SK-N-SH treated with all-trans-retinoic acid at 6 μM for 48 hours (cell line): ENCODE measurements around the gene PRMT2.

Source experiments
- ATAC-seq: fragments of 200-7000 bp; cut with Tn5 transposase; 3 replicates; pipeline ENCODE4 v1.9.1; 2020; ENCODE audit warnings: mild to moderate bottlenecking, moderate library complexity
- ARNTL ChIP-seq: fragments of 450-650 bp; formaldehyde crosslinking; IDR thresholded peaks from 2 replicates; pipeline ENCODE4 v1.5.0; 2020; ENCODE audit warnings: low read depth, mild to moderate bottlenecking, moderate library complexity, borderline replicate concordance
- BACH2 ChIP-seq: fragments of 250-450 bp; sonication (Bioruptor Pico); IDR thresholded peaks from 2 replicates; pipeline ENCODE4 v1.9.0; 2021; ENCODE audit warnings: mild to moderate bottlenecking, borderline replicate concordance
- CSDC2 ChIP-seq: fragments of 250-450 bp; sonication (Bioruptor Pico); IDR thresholded peaks from 2 replicates; pipeline ENCODE4 v1.5.0; 2020; ENCODE audit warnings: mild to moderate bottlenecking, moderate library complexity
- GLIS3 ChIP-seq: fragments of 250-450 bp; sonication (Bioruptor Pico); IDR thresholded peaks from 2 replicates; pipeline ENCODE4 v1.5.0; 2020; ENCODE audit warnings: mild to moderate bottlenecking, moderate library complexity
- ISL1 ChIP-seq: fragments of 250-450 bp; sonication (Bioruptor Pico); IDR thresholded peaks from 2 replicates; pipeline ENCODE4 v2.1.2; 2022; ENCODE audit warnings: mild to moderate bottlenecking, moderate library complexity
- OSR1 ChIP-seq: fragments of 250-450 bp; sonication (Bioruptor Pico); IDR thresholded peaks from 2 replicates; pipeline ENCODE4 v1.8.0; 2022; ENCODE audit warnings: moderate library complexity, mild to moderate bottlenecking, inconsistent platforms
- PPARA ChIP-seq: fragments of 250-450 bp; sonication (Bioruptor Pico); IDR thresholded peaks from 2 replicates; pipeline ENCODE4 v1.5.0; 2020; ENCODE audit warnings: mild to moderate bottlenecking, borderline replicate concordance
- SNAI2 ChIP-seq: fragments of 250-450 bp; sonication (Bioruptor Pico); IDR thresholded peaks from 2 replicates; pipeline ENCODE4 v1.5.0; 2020; ENCODE audit warnings: mild to moderate bottlenecking, moderate library complexity
- TCF4 ChIP-seq: fragments of 250-450 bp; sonication (Bioruptor Pico); IDR thresholded peaks from 2 replicates; pipeline ENCODE4 v1.8.0; 2021; ENCODE audit warnings: mild to moderate bottlenecking, moderate library complexity, borderline replicate concordance
- TOX ChIP-seq: fragments of 250-450 bp; sonication (Bioruptor Pico); IDR thresholded peaks from 2 replicates; pipeline ENCODE4 v1.8.0; 2021; ENCODE audit warnings: mild to moderate bottlenecking, moderate library complexity, borderline replicate concordance
- TSHZ2 ChIP-seq: fragments of 250-450 bp; sonication (Bioruptor Pico); IDR thresholded peaks from 2 replicates; pipeline ENCODE4 v1.5.0; 2020; ENCODE audit warnings: mild to moderate bottlenecking, moderate library complexity
- ZC3H10 ChIP-seq: fragments of 250-450 bp; sonication (Bioruptor Pico); IDR thresholded peaks from 2 replicates; pipeline ENCODE4 v1.5.1; 2021; ENCODE audit warnings: mild to moderate bottlenecking, moderate library complexity
- ZFP3 ChIP-seq: fragments of 250-450 bp; sonication (Bioruptor Pico); IDR thresholded peaks from 2 replicates; pipeline ENCODE4 v1.5.0; 2020; ENCODE audit warnings: mild to moderate bottlenecking, moderate library complexity
- ZNF565 ChIP-seq: fragments of 450-650 bp; formaldehyde crosslinking; conservative IDR thresholded peaks from 2 replicates; pipeline ENCODE4 v1.5.0; 2020; ENCODE audit warnings: low read depth, mild to moderate bottlenecking, moderate library complexity
- ZNF8 ChIP-seq: fragments of 450-650 bp; formaldehyde crosslinking; IDR thresholded peaks from 2 replicates; pipeline ENCODE4 v1.5.0; 2020; ENCODE audit warnings: mild to moderate bottlenecking, moderate library complexity
- TF ChIP-seq, protein P1 (sequence below): fragments of 250-450 bp; sonication (Bioruptor Pico); IDR thresholded peaks from 2 replicates; pipeline ENCODE4 v1.5.1; 2021; ENCODE audit warnings: mild to moderate bottlenecking, moderate library complexity
- TF ChIP-seq, protein P2 (sequence below): fragments of 250-450 bp; sonication (Bioruptor Pico); IDR thresholded peaks from 2 replicates; pipeline ENCODE4 v1.8.0; 2021; ENCODE audit warnings: low read depth, mild to moderate bottlenecking, moderate library complexity, borderline replicate concordance

Gene PRMT2

DNA sequence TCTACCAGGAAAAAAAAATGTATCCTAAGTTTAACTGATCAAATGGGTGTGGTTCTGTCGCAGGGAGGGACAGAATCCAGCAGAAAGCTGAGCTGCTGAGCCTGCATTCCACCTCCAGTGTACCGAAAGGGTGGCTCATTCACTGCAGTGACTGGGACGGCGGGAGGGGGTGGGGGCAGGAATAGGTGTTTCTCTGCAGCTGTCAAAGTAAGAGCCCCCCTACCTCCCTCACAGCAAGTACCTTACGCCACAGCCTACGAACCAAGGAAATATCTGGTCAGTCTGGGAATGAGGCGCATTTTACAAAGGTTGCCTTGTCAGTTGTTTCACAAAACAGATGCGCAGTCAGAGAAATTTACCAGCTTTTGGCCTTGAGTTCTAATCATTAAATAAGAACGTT is 32.2 kb upstream of the PRMT2 start:
- no peak for TF ChIP-seq ZNF565 (CRISPR knock-in tag)
- no peak for TF ChIP-seq PPARA (CRISPR knock-in tag)
- TF ChIP-seq TSHZ2 (CRISPR knock-in tag): no peak
- TF ChIP-seq TOX (CRISPR knock-in tag): no peak
- TF ChIP-seq OSR1 (CRISPR knock-in tag): no peak
- TF ChIP-seq, protein P1, sequence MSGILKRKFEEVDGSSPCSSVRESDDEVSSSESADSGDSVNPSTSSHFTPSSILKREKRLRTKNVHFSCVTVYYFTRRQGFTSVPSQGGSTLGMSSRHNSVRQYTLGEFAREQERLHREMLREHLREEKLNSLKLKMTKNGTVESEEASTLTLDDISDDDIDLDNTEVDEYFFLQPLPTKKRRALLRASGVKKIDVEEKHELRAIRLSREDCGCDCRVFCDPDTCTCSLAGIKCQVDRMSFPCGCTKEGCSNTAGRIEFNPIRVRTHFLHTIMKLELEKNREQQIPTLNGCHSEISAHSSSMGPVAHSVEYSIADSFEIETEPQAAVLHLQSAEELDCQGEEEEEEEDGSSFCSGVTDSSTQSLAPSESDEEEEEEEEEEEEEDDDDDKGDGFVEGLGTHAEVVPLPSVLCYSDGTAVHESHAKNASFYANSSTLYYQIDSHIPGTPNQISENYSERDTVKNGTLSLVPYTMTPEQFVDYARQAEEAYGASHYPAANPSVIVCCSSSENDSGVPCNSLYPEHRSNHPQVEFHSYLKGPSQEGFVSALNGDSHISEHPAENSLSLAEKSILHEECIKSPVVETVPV (CRISPR knock-in tag): no peak
- no peak for TF ChIP-seq GLIS3 (CRISPR knock-in tag)
- TF ChIP-seq ARNTL (CRISPR knock-in tag): no peak
- no peak for TF ChIP-seq BACH2 (CRISPR knock-in tag)
- no peak for TF ChIP-seq ZC3H10 (CRISPR knock-in tag)
- TF ChIP-seq ISL1 (CRISPR knock-in tag): no peak
- TF ChIP-seq, protein P2, sequence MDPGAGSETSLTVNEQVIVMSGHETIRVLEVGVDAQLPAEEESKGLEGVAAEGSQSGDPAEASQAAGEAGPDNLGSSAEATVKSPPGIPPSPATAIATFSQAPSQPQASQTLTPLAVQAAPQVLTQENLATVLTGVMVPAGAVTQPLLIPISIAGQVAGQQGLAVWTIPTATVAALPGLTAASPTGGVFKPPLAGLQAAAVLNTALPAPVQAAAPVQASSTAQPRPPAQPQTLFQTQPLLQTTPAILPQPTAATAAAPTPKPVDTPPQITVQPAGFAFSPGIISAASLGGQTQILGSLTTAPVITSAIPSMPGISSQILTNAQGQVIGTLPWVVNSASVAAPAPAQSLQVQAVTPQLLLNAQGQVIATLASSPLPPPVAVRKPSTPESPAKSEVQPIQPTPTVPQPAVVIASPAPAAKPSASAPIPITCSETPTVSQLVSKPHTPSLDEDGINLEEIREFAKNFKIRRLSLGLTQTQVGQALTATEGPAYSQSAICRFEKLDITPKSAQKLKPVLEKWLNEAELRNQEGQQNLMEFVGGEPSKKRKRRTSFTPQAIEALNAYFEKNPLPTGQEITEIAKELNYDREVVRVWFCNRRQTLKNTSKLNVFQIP (CRISPR knock-in tag): no peak
- ATAC-seq: no peak

GRCh38 chr21:46604329-46604974 is 31.0 kb upstream of the PRMT2 start:
- ATAC-seq: no peak
- TF ChIP-seq, protein P2 (CRISPR knock-in tag): no peak
- TF ChIP-seq, protein P1 (CRISPR knock-in tag): no peak
- TF ChIP-seq ZNF565 (CRISPR knock-in tag) (no peak), OSR1 (CRISPR knock-in tag) (no peak), CSDC2 (CRISPR knock-in tag) (no peak)

DNA sequence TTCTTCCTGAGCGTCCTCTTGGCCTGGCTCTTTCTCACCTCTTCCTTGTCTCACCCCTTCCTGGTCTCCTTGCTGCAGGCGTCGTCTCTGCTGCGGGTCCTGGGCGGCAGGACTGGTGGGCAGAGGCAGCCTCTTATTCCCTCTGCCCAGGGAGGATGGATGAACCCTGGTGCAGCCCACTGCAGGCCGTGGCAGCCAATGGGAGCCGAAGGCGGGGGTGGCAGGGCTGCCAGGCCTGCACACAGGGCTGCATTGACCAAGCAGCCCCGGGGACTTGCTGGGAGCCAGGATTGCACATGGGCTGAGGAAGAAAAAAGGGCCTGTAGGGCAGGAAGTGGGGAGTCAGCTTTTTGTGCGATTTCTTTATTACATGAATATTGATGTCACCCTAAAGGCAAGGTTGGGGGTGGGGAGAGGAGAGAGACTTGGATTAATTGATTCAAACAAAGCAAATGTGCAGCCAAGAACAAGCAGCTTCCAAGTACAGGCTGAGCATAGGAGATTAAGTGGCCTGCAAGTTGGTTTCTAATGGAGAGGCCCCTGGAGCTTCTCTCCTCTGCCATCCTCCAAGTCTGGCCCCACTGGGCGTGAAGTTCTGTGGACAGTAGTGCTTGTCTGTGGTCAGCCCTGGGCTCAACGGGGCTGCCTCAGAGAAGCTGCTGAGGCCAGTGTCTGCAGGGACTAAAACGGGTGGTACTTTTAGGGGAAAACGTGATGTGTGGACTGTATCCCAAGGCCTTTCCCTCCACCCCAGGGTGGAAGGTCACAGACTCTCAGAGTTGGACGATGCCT is 30.3 kb upstream of the PRMT2 start, which contains the start of gene S100B:
Gene S100B, minus strand, starts transcription at position 108 of the 792 bp plus-strand sequence. CDS start 2,667 bp downstream, outside the sequence.
- ATAC-seq: peak; percentile 71
- no peak for TF ChIP-seq GLIS3 (CRISPR knock-in tag)
- TF ChIP-seq CSDC2 (CRISPR knock-in tag): no peak
- TF ChIP-seq SNAI2 (CRISPR knock-in tag): no peak
- no peak for TF ChIP-seq ZC3H10 (CRISPR knock-in tag)
- no peak for TF ChIP-seq TCF4
- TF ChIP-seq ZNF8 (CRISPR knock-in tag): no peak
- no peak for TF ChIP-seq ZFP3
- TF ChIP-seq OSR1 (CRISPR knock-in tag): no peak
- TF ChIP-seq, all 23 proteins: peak for 0
